Activated naive CD4-positive, alpha-beta T cell treated with anti-CD3 and anti-CD28 coated beads for 36 hours (primary cell): ENCODE measurements around the gene LRP8. TPM values are rescaled to one million over a fixed set of nuclear protein-coding genes. Genes with fewer than 3 reads are reported as not detected.

Experiments used
- CTCF ChIA-PET: fragments of 350-600 bp; sonication (Branson Sonifier 250); formaldehyde crosslinking; loops from one replicate; lab custom pipeline; 2021; ENCODE audit warnings: antibody characterized with exemption; lab: Charles Lee
- DNase-seq: peaks from one replicate; pipeline ENCODE4 v3.0.0-alpha.2; 2020
- H3K27ac Mint-ChIP-seq: one replicate; pipeline ENCODE4 v1.8.0; 2021; ENCODE audit warnings: mild to moderate bottlenecking, mixed read lengths
- H3K27me3 Mint-ChIP-seq: one replicate; pipeline ENCODE4 v1.8.0; 2021; ENCODE audit warnings: low read depth, mixed read lengths
- H3K36me3 Mint-ChIP-seq: one replicate; pipeline ENCODE4 v1.8.0; 2021; ENCODE audit warnings: low read depth, mixed read lengths
- H3K4me1 Mint-ChIP-seq: one replicate; pipeline ENCODE4 v1.8.0; 2021; ENCODE audit warnings: low read depth, mixed read lengths
- H3K4me3 Mint-ChIP-seq: one replicate; pipeline ENCODE4 v1.8.0; 2021; ENCODE audit warnings: mild to moderate bottlenecking, moderate library complexity, mixed read lengths
- H3K9me3 Mint-ChIP-seq: one replicate; pipeline ENCODE4 v1.8.0; 2021; ENCODE audit warnings: mixed read lengths
- intact Hi-C: fragments of 100-400 bp; cut with micrococcal nuclease; formaldehyde crosslinking; loops from one replicate; pipeline ENCODE4 v1.15.1; 2023
- total RNA-seq, 2 experiments: library from RNA; stranded (reverse); gene quantifications; one replicate each; pipeline ENCODE4 v1.2.3, GENCODE V29; 2021

Gene LRP8
- total RNA-seq, 2 experiments from 2014 or later: 27.7 to 32.9 TPM

- CTCF ChIA-PET: no interaction called here
- DNase-seq: no peak
- H3K36me3 Mint-ChIP-seq: peaks cover 20% of the 10 kb centered on the region
- no peak overlapping the region for H3K27ac Mint-ChIP-seq
- intact Hi-C loops: no loop called here
- no peak overlapping the region for H3K4me3 Mint-ChIP-seq
- H3K4me1 Mint-ChIP-seq: peaks cover 7% of the 10 kb centered on the region
- H3K27me3 Mint-ChIP-seq: no peaks in the 10 kb centered on the region
- no peaks in the 10 kb centered on the region for H3K9me3 Mint-ChIP-seq
Measured at GRCh38 chr1:53315046-53315445, 12.8 kb downstream of the LRP8 start.

- CTCF ChIA-PET: interaction anchor here (0.9 kb wide), 1 partner anchor 8 kb away, joined by 3 read pairs; no protein-coding TSS in a partner anchor
- Mint-ChIP-seq H3K4me1 (peaks cover 7% of the 10 kb centered on the region), H3K27me3 (no peaks in the 10 kb centered on the region), H3K27ac (no peak overlapping the region), H3K9me3 (no peaks in the 10 kb centered on the region), H3K4me3 (no peak overlapping the region), H3K36me3 (peaks cover 20% of the 10 kb centered on the region)
- no peak for DNase-seq
- intact Hi-C loops: no loop called here
Measured at GRCh38 chr1:53314606-53315005, 13.3 kb downstream of the LRP8 start.

GRCh38 chr1:53314096-53314495 lies 13.8 kb downstream of the LRP8 start:
- Mint-ChIP-seq H3K4me1 (peaks cover 7% of the 10 kb centered on the region), H3K27me3 (no peaks in the 10 kb centered on the region), H3K9me3 (no peaks in the 10 kb centered on the region), H3K36me3 (peaks cover 20% of the 10 kb centered on the region), H3K4me3 (no peak overlapping the region), H3K27ac (no peak overlapping the region)
- CTCF ChIA-PET: interaction anchor here (0.9 kb wide), 1 partner anchor 9 kb away, joined by 3 read pairs; no protein-coding TSS in a partner anchor
- no peak for DNase-seq
- intact Hi-C loops: no loop called here

- DNase-seq: no peak
- CTCF ChIA-PET: no interaction called here
- H3K4me1 Mint-ChIP-seq: peaks cover 7% of the 10 kb centered on the region
- H3K27ac Mint-ChIP-seq: no peak overlapping the region
- H3K27me3 Mint-ChIP-seq: no peaks in the 10 kb centered on the region
- no peaks in the 10 kb centered on the region for H3K9me3 Mint-ChIP-seq
- intact Hi-C loops: no loop called here
- no peak overlapping the region for H3K4me3 Mint-ChIP-seq
- H3K36me3 Mint-ChIP-seq: peaks cover 20% of the 10 kb centered on the region
Measured at GRCh38 chr1:53313556-53313955, 14.3 kb downstream of the LRP8 start.

DNA sequence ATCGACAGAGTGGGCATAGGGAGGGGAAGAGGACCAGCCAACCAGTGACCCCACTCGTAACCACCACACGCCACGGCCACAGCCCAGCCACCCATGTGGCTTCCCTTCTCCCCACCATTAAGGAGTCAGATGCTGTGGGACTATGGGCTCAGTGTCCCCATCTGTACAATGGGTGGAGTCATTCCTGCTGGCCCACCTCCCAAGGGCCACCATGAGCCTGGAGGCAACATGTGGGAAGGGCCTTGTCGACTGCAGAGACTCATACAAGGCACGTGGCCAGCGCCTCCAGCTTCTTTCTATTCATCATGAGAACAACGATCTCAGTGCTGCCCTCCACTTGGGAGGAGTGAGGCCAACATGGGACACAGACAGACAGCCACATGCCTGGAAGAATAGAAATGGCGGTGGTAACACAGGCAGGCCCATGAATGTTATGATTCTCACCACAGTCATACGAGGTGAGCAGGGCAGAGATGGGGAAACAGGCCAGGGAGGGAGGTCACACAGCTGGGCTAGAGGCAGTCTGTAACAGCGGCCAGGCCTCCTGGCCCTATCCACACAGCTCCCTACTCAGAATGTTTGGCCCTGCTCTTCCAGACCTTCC lies 16.1 kb downstream of the LRP8 start:
- DNase-seq: no peak
- Mint-ChIP-seq H3K36me3 (peaks cover 14% of the 10 kb centered on the region), H3K4me3 (no peak overlapping the region), H3K27ac (no peak overlapping the region), H3K27me3 (no peaks in the 10 kb centered on the region), H3K9me3 (no peaks in the 10 kb centered on the region), H3K4me1 (peaks cover 6% of the 10 kb centered on the region)
- intact Hi-C loops: no loop called here
- CTCF ChIA-PET: no interaction called here

- CTCF ChIA-PET: interaction anchor here (0.6 kb wide), 1 partner anchor 33 kb away, joined by 3 read pairs; no protein-coding TSS in a partner anchor
- Mint-ChIP-seq H3K27me3 (no peaks in the 10 kb centered on the region), H3K9me3 (no peaks in the 10 kb centered on the region), H3K4me3 (no peak overlapping the region), H3K4me1 (peaks cover 3% of the 10 kb centered on the region), H3K36me3 (peaks cover 14% of the 10 kb centered on the region), H3K27ac (no peak overlapping the region)
- no peak for DNase-seq
- intact Hi-C loops: no loop called here
Measured at GRCh38 chr1:53310847-53311681, 16.8 kb downstream of the LRP8 start.

DNA sequence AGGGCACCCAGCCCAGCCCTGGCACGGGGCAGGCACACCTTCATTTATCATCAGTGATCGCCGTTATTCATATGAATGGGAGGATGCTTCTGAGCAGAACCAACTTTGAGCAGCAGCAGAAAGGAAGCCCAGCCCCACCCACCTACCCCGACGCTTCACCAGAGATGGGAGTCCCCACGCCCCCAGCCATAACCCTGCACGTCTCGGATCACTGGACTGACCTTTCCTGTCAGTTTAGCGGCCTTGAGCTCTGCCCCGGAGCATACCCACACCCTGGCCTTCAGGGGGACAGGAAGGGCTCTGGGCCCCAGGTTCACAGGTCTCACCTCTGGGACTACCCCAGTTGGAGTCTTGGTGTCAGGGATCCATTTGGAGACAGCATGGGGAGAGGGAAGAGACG lies 18.1 kb downstream of the LRP8 start:
- Mint-ChIP-seq H3K36me3 (peaks cover 12% of the 10 kb centered on the region), H3K9me3 (no peaks in the 10 kb centered on the region), H3K27me3 (no peaks in the 10 kb centered on the region), H3K4me1 (peaks cover 3% of the 10 kb centered on the region), H3K27ac (no peak overlapping the region), H3K4me3 (no peak overlapping the region)
- CTCF ChIA-PET: no interaction called here
- intact Hi-C loops: no loop called here
- DNase-seq: no peak

GRCh38 chr1:53308506-53308905 lies 19.4 kb downstream of the LRP8 start:
- H3K4me1 Mint-ChIP-seq: peaks cover 3% of the 10 kb centered on the region
- H3K9me3 Mint-ChIP-seq: no peaks in the 10 kb centered on the region
- no peak overlapping the region for H3K4me3 Mint-ChIP-seq
- CTCF ChIA-PET: no interaction called here
- intact Hi-C loops: no loop called here
- DNase-seq: no peak
- H3K36me3 Mint-ChIP-seq: peaks cover 8% of the 10 kb centered on the region
- H3K27ac Mint-ChIP-seq: no peak overlapping the region
- H3K27me3 Mint-ChIP-seq: no peaks in the 10 kb centered on the region

- DNase-seq: no peak
- Mint-ChIP-seq H3K27me3 (no peaks in the 10 kb centered on the region), H3K4me1 (peaks cover 3% of the 10 kb centered on the region), H3K27ac (no peak overlapping the region), H3K36me3 (peaks cover 7% of the 10 kb centered on the region), H3K9me3 (no peaks in the 10 kb centered on the region), H3K4me3 (no peak overlapping the region)
- intact Hi-C loops: no loop called here
- CTCF ChIA-PET: interaction anchor here (1.1 kb wide), 1 partner anchor 29 kb away, joined by 3 read pairs; no protein-coding TSS in a partner anchor
Measured at GRCh38 chr1:53307037-53307436, 20.8 kb downstream of the LRP8 start.

DNA sequence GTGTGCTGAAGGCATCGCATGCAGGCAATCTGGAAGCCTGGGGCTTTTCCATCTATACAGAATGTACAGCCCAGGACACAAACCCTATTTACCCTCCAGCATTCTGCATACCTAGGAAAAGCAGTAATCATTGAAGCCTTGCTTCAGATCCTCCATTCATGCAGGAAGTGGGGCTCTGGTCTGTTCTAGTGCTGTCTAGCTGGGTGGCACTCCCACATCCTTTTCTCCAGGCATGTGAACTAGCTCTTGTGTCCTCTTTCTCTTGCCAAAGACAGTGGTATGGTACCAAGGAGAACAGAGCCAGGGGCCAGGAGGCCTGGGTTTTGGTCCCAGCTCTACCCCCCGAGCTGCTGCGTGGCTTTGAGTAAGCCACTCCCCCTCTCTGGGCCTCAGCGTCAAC lies 21.7 kb downstream of the LRP8 start:
- Mint-ChIP-seq H3K4me1 (no peaks in the 10 kb centered on the region), H3K27me3 (no peaks in the 10 kb centered on the region), H3K27ac (no peak overlapping the region), H3K36me3 (peaks cover 4% of the 10 kb centered on the region), H3K4me3 (no peak overlapping the region), H3K9me3 (no peaks in the 10 kb centered on the region)
- DNase-seq: no peak
- CTCF ChIA-PET: no interaction called here
- intact Hi-C loops: no loop called here

DNA sequence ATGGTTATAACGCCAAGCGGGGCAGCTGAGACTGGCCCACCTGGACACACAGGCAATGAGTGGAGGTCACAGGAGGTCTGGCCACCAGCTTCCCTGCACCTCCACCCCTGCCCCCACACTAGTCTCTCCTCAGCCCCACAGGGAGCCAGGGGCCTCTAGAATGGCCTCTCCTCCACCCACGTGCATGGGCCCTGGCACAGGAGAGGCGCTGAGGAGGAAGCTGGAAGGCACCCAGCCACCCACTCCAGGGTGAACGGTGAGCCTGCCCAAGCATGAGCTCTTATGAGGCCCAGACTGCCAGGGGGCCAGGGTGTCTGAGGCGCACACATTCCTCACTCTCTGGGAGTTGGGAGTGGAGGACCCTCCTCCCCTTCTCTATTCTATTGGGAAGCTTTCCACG lies 22.2 kb downstream of the LRP8 start:
- intact Hi-C loops: no loop called here
- peaks cover 2% of the 10 kb centered on the region for H3K36me3 Mint-ChIP-seq
- H3K4me3 Mint-ChIP-seq: no peak overlapping the region
- no peaks in the 10 kb centered on the region for H3K9me3 Mint-ChIP-seq
- H3K27me3 Mint-ChIP-seq: no peaks in the 10 kb centered on the region
- CTCF ChIA-PET: no interaction called here
- H3K4me1 Mint-ChIP-seq: no peaks in the 10 kb centered on the region
- H3K27ac Mint-ChIP-seq: no peak overlapping the region
- no peak for DNase-seq

DNA sequence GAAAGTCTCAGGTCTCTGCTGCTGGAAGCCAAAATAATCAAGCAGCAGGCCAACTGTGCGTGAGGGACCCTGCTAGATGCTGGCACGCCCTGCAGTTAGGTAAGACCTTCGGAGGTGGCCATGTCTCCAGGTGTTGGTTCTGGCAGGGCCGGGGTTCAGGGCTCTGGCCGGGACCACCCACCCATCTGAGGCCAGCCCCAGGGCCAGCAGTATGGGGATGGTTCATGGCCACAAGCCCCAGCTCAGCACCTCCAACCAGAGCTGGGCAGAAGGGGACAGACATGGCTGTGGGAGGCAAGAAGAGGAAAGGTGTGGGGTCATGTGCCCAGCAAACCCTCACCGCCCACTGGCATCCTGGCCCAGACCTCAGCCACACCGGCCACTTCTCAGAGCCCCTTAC lies 23.3 kb downstream of the LRP8 start:
- Mint-ChIP-seq H3K4me1 (no peaks in the 10 kb centered on the region), H3K9me3 (no peaks in the 10 kb centered on the region), H3K4me3 (no peak overlapping the region), H3K27me3 (no peaks in the 10 kb centered on the region), H3K36me3 (no peaks in the 10 kb centered on the region), H3K27ac (no peak overlapping the region)
- DNase-seq: no peak
- intact Hi-C loops: no loop called here
- CTCF ChIA-PET: no interaction called here
